SU-DHL-6 (cell line): ENCODE data around the gene DEGS2.

ENCODE experiments used
- H2AFZ ChIP-seq: fragments of 200-600 bp; sonication (generic); 2 replicates; pipeline ENCODE4 v1.6.1; 2014; ENCODE audit warnings: low read depth, mild to moderate bottlenecking, moderate library complexity, mixed read lengths, antibody characterized with exemption, low read length; ENCODE audit not compliant: severe bottlenecking
- H3F3A ChIP-seq: fragments of 200-600 bp; shearing (Covaris generic); 2 replicates; pipeline ENCODE4 v1.6.0; 2016; ENCODE audit warnings: antibody characterized with exemption, mild to moderate bottlenecking; ENCODE audit not compliant: insufficient read depth
- H3K27ac ChIP-seq: fragments of 200-600 bp; sonication (generic); 2 replicates; pipeline ENCODE4 v1.5.1; 2016; ENCODE audit warnings: low read depth, mild to moderate bottlenecking, low read length, moderate library complexity, mixed read lengths
- H3K27me3 ChIP-seq: fragments of 200-600 bp; sonication (generic), shearing (Covaris generic); 2 replicates; pipeline ENCODE4 v1.6.0; 2014; ENCODE audit warnings: mild to moderate bottlenecking, low read length
- H3K36me3 ChIP-seq: fragments of 200-600 bp; sonication (generic); 2 replicates; pipeline ENCODE4 v1.6.1; 2014; ENCODE audit warnings: mild to moderate bottlenecking, low read length, mixed read lengths
- H3K4me2 ChIP-seq: fragments of 300-600, 200-600 bp; shearing (Covaris generic), sonication (generic); 2 replicates; pipeline ENCODE4 v1.6.0; 2014; ENCODE audit warnings: low read length, low read depth, mild to moderate bottlenecking; ENCODE audit not compliant: poor library complexity, severe bottlenecking
- H3K4me3 ChIP-seq: fragments of 200-600 bp; sonication (generic); 2 replicates; pipeline ENCODE4 v1.5.1; 2014; ENCODE audit warnings: antibody characterized with exemption, low read length, mild to moderate bottlenecking, mixed read lengths; ENCODE audit not compliant: insufficient read depth, poor library complexity, severe bottlenecking
- H3K79me2 ChIP-seq: fragments of 200-600 bp; sonication (generic); 2 replicates; pipeline ENCODE4 v1.6.1; 2014; ENCODE audit warnings: mild to moderate bottlenecking, low read length, moderate library complexity; ENCODE audit not compliant: insufficient read depth
- H3K9ac ChIP-seq: fragments of 200-600 bp; sonication (generic); 2 replicates; pipeline ENCODE4 v1.7.0; 2014; ENCODE audit warnings: mild to moderate bottlenecking, low read length
- H3K9me2 ChIP-seq: fragments of 200-600 bp; sonication (generic); replicated peaks from 2 replicates; pipeline ENCODE4 v1.6.1; 2014; ENCODE audit warnings: low read length; ENCODE audit not compliant: insufficient read depth
- H3K9me3 ChIP-seq: fragments of 200-600 bp; sonication (generic); 2 replicates; pipeline ENCODE4 v1.6.1; 2014; ENCODE audit warnings: low read length, mixed read lengths; ENCODE audit not compliant: insufficient read depth
- H4K20me1 ChIP-seq: fragments of 200-600 bp; sonication (generic); 2 replicates; pipeline ENCODE4 v1.6.1; 2014; ENCODE audit warnings: low read depth, mild to moderate bottlenecking, antibody characterized with exemption, low read length, moderate library complexity, mixed read lengths
- EZH2phosphoT487 ChIP-seq: fragments of 200-600 bp; sonication (generic), shearing (Covaris generic); conservative IDR thresholded peaks from 2 replicates; pipeline ENCODE4 v1.6.1; 2018; ENCODE audit warnings: mild to moderate bottlenecking, antibody characterized with exemption, low read length, moderate library complexity, mixed read lengths
- TF ChIP-seq, protein P1 (sequence below): fragments of 200-600 bp; sonication (generic); IDR thresholded peaks from one replicate; pipeline ENCODE4 v1.5.1; 2017; ENCODE audit warnings: antibody characterized with exemption, mild to moderate bottlenecking, low read length, moderate library complexity; ENCODE audit not compliant: insufficient read depth, poor library complexity, severe bottlenecking

Gene DEGS2

DNA sequence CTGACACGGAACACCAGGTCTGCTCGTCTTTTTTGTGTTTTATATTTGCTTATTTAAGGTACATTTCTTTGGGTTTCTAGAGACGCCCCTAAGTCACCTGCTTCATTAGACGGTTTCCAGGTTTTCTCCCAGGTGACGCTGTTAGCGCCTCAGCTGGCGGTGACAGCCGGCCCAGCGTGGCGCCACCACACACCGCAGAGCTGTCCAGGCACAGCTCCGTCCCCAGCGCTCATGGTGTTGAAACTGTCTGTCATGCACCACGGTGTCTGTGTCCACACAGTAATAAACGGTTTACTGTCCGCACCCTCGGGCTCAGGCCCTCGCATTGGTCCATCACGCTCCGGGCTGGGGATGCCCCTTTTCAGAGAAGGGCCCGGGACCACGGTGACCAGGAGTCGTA lies 15.5 kb downstream of the DEGS2 start:
- H3K9me2 ChIP-seq: no peaks in the 10 kb centered on the region
- no peak overlapping the region for H2AFZ ChIP-seq
- no peak overlapping the region for H3K27ac ChIP-seq
- H3F3A ChIP-seq: no peaks in the 10 kb centered on the region
- no peaks in the 10 kb centered on the region for H3K27me3 ChIP-seq
- no peak overlapping the region for H3K4me3 ChIP-seq
- no peaks in the 10 kb centered on the region for H3K79me2 ChIP-seq
- H3K9ac ChIP-seq: no peak overlapping the region
- H4K20me1 ChIP-seq: no peaks in the 10 kb centered on the region
- no peak overlapping the region for H3K4me2 ChIP-seq
- H3K36me3 ChIP-seq: no peaks in the 10 kb centered on the region
- TF ChIP-seq EZH2phosphoT487: no peak
- TF ChIP-seq, protein P1, sequence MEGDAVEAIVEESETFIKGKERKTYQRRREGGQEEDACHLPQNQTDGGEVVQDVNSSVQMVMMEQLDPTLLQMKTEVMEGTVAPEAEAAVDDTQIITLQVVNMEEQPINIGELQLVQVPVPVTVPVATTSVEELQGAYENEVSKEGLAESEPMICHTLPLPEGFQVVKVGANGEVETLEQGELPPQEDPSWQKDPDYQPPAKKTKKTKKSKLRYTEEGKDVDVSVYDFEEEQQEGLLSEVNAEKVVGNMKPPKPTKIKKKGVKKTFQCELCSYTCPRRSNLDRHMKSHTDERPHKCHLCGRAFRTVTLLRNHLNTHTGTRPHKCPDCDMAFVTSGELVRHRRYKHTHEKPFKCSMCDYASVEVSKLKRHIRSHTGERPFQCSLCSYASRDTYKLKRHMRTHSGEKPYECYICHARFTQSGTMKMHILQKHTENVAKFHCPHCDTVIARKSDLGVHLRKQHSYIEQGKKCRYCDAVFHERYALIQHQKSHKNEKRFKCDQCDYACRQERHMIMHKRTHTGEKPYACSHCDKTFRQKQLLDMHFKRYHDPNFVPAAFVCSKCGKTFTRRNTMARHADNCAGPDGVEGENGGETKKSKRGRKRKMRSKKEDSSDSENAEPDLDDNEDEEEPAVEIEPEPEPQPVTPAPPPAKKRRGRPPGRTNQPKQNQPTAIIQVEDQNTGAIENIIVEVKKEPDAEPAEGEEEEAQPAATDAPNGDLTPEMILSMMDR: no peak
- H3K9me3 ChIP-seq: no peaks in the 10 kb centered on the region

DNA sequence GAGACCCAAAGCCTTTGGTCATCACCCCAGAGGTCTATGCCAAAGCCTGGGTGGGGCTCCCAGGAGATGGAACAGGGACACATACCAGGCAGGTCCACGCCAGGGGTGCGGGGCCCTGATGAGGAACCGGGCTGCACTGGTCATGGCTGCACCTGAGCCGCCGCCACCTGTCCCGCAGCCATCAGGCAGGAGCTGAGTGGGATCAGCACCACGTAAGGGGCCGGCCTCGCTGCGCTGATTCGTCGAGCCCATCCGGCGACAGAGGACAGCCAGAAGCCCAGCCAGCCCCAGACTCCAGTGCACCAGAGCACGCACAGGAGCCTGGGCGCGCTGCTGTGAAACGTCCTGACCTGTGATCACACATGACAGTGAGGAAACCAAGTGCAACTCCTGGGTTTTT lies 15.9 kb downstream of the DEGS2 start:
- Histone ChIP-seq H3K27ac (no peak overlapping the region), H4K20me1 (no peaks in the 10 kb centered on the region)

DNA sequence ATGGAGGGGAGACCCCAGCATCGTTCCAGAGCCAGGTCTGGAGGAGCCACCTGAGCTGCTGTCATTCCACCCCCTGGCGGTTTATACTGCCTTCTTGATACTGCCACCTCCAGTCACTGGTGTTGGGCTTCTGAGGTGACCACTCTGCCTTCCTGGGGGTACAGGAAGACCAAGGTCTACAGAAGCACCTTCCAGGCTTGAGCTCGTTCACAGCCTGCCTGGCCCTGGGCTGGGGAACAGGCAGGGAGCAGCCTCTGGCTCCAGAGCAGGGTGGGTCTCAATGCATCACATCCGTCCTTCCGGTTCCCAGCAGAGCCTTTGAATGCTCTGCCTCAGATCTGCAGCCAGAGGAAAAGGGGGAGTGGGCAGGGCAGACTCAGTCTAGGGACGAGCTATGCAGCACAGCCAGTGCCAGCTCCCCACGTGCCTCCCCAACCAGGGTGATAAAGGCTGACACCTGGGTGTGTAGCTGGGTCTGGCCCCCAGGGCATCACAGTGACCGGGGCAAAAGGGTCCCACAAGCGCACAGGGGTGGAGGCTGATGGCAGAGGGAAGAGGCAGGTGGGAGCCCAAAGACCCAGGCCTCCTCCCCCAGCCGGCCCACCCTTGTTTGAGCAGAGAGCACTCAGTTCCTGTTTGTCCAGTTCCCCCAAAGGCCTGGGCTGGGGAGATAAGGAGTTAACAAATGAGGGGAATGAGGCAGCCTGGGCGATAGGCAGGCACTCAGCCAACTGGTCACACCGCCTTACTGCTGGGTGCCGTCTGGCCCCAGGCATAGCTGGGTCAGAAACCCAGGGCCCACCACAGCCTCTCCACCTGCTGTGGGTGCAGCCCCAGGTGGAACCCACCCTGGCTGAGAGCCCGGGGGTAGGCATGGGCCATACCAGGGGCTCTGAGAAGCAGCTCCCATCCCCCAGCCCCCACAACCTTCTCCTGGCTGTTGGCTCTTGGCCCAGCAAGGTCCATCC lies 17.1 kb downstream of the DEGS2 start:
- Histone ChIP-seq H2AFZ (no peak overlapping the region), H3K4me2 (no peak overlapping the region), H3K27ac (no peak overlapping the region), H3K9ac (no peak overlapping the region), H3F3A (no peaks in the 10 kb centered on the region), H3K36me3 (no peaks in the 10 kb centered on the region), H3K9me3 (no peaks in the 10 kb centered on the region), H4K20me1 (no peaks in the 10 kb centered on the region), H3K4me3 (no peak overlapping the region), H3K79me2 (no peaks in the 10 kb centered on the region), H3K27me3 (no peaks in the 10 kb centered on the region), H3K9me2 (no peaks in the 10 kb centered on the region)
- TF ChIP-seq EZH2phosphoT487: no peak
- TF ChIP-seq, protein P1: no peak

More for the DNA sequence above, 15.9 kb downstream of the DEGS2 start:
- Histone ChIP-seq H2AFZ (no peak overlapping the region), H3K79me2 (no peaks in the 10 kb centered on the region), H3K9me3 (no peaks in the 10 kb centered on the region), H3K4me2 (no peak overlapping the region), H3K9me2 (no peaks in the 10 kb centered on the region), H3K9ac (no peak overlapping the region), H3K27me3 (no peaks in the 10 kb centered on the region), H3K36me3 (no peaks in the 10 kb centered on the region), H3F3A (no peaks in the 10 kb centered on the region), H3K4me3 (no peak overlapping the region)
- TF ChIP-seq EZH2phosphoT487: no peak
- TF ChIP-seq, protein P1: no peak
